Body of pancreas (tissue), 4 donors: ENCODE data around the gene GNAT2.

Experiments
- POLR2A ChIP-seq, 3 donors: fragments of 450-650 bp; IDR thresholded peaks; one replicate each; pipeline ENCODE4 v1.6.1; 2016; ENCODE audit warnings: antibody characterized with exemption in 3 of 3, mild to moderate bottlenecking in 2 of 3
- TF ChIP-seq, protein P1 (sequence below), 7 experiments: fragments of 450-650 bp in 4 of 7; fragments of 200-600 bp in 3 of 7; sonication (generic) in 3 of 7; IDR thresholded peaks; one replicate each; pipeline ENCODE4 v1.5.1; 2016 to 2019; ENCODE audit warnings: antibody characterized with exemption in 7 of 7

DNA sequence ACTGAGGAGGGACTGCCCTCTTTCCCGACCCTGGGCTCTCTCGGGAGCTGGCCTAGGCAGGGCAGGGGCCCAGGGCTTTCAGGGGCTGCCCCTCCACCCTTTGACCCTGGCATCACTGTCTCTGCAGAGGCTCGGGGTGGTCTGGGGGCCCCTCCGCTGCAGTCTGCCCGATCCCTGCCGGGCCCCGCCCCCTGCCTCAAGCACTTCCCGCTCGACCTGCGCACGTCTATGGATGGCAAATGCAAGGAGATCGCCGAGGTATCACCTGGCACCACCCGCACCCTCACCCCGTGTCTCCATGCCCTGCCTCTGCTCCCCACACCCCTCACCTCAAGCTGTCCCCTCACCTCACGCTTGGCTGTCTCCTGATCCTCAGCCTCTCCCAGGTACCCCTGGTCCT lies 5.8 kb upstream of the GNAT2 start:
- TF ChIP-seq, protein P1, sequence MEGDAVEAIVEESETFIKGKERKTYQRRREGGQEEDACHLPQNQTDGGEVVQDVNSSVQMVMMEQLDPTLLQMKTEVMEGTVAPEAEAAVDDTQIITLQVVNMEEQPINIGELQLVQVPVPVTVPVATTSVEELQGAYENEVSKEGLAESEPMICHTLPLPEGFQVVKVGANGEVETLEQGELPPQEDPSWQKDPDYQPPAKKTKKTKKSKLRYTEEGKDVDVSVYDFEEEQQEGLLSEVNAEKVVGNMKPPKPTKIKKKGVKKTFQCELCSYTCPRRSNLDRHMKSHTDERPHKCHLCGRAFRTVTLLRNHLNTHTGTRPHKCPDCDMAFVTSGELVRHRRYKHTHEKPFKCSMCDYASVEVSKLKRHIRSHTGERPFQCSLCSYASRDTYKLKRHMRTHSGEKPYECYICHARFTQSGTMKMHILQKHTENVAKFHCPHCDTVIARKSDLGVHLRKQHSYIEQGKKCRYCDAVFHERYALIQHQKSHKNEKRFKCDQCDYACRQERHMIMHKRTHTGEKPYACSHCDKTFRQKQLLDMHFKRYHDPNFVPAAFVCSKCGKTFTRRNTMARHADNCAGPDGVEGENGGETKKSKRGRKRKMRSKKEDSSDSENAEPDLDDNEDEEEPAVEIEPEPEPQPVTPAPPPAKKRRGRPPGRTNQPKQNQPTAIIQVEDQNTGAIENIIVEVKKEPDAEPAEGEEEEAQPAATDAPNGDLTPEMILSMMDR (IDR thresholded peaks at IDR 0.05) = no peak
- TF ChIP-seq POLR2A (IDR thresholded peaks at IDR 0.05) = no peak
